Adrenal gland (tissue), 12 donors: ENCODE measurements around the gene STRIP2. TPM values are rescaled to one million over a fixed set of nuclear protein-coding genes. Genes with fewer than 3 reads are reported as not detected.

Experiments used
- DNase-seq, 7 donors: peaks; one replicate each; pipeline ENCODE4 v3.0.0-alpha.2; 2019 to 2020
- H3K27ac ChIP-seq, 5 donors: fragments of 200-600 bp; sonication (generic) in 4 of 5; 1 replicate in 3 of 5; 2 replicates in 2 of 5; pipeline versions ENCODE4 v1.5.1 to v1.8.0; 2016 to 2020; ENCODE audit warnings: mild to moderate bottlenecking in 1 of 5
- H3K27me3 ChIP-seq: fragments of 200-600 bp; 2 replicates; pipeline ENCODE4 v1.8.0; 2021
- H3K36me3 ChIP-seq, 2 donors: fragments of 200-600 bp; replicated peaks in 1 of 2; 1 replicate in 1 of 2; 2 replicates in 1 of 2; pipeline versions ENCODE4 v1.5.1 to v1.8.0; 2018 to 2022
- H3K4me1 ChIP-seq, 2 donors: fragments of 200-600 bp; replicated peaks in 1 of 2; 1 replicate in 1 of 2; 2 replicates in 1 of 2; pipeline versions ENCODE4 v1.5.1 to v1.8.0; 2018 to 2021
- H3K4me3 ChIP-seq, 4 donors: fragments of 200-600 bp; sonication (generic) in 3 of 4; one replicate each; pipeline ENCODE4 v1.5.1; 2016 to 2018
- H3K9me3 ChIP-seq, 3 donors: fragments of 200-600 bp; sonication (generic) in 1 of 3; replicated peaks in 1 of 3; 1 replicate in 2 of 3; 2 replicates in 1 of 3; pipeline versions ENCODE4 v1.5.1 to v1.8.0; 2016 to 2021
- POLR2A ChIP-seq, 2 donors: fragments of 450-650 bp; IDR thresholded peaks; one replicate each; pipeline ENCODE4 v1.6.1; 2017; ENCODE audit warnings: antibody characterized with exemption in 2 of 2, mild to moderate bottlenecking in 2 of 2, moderate library complexity in 1 of 2
- WGBS, 4 donors: extraction: QIAGEN DNeasy Blood & Tissue Kit in 2 of 4; methylation state at CpG; one replicate each; pipeline versions ENCODE4 v1.1.5 to v1.1.7; 2013 to 2017; 5-methylcytosine and 5-hydroxymethylcytosine counted together
- intact Hi-C, 2 donors: fragments of 100-400 bp; cut with DNase I; formaldehyde crosslinking; loops; one replicate each; pipeline versions ENCODE4 v1.14.1 to v1.15.0; 2022 to 2023
- polyA plus RNA-seq, 3 donors: library from polyadenylated mRNA; stranded (reverse); fragments of 200-250 nt in 2 of 3; fragments of 350-450 nt in 1 of 3; fragmentation: Illumina TruSeq in 1 of 3; extraction: RNeasy Lipid Tissue Mini Kit (QIAGEN cat#74804) in 1 of 3; gene quantifications; one replicate each; pipeline ENCODE4 v1.2.3, GENCODE V29; 2013 to 2014
- total RNA-seq, 9 donors: library from RNA; depleted of rRNA in 4 of 9; stranded (reverse); fragments of >200 nt in 4 of 9; fragments of 120-200 nt in 1 of 9; fragmentation: NEBNext Ultra II Directional in 1 of 9; extraction: Animal tissue kit (Norgen Biotek cat#: 25700) in 1 of 9; gene quantifications; one replicate each; pipeline versions ENCODE4 v1.1.0 to v1.2.4, GENCODE V29; 2013 to 2023
- TF ChIP-seq, protein P1 (sequence below), 6 experiments: fragments of 450-650 bp in 4 of 6; fragments of 200-600 bp in 2 of 6; sonication (generic) in 1 of 6; IDR thresholded peaks; 1 replicate in 5 of 6; 2 replicates in 1 of 6; pipeline versions ENCODE4 v1.5.1 to v1.8.0; 2016 to 2021; ENCODE audit warnings: antibody characterized with exemption in 6 of 6, mild to moderate bottlenecking in 2 of 6, moderate library complexity in 1 of 6
- donor health status: healthy with polysubstance abuse.
- donor health status: Bipolar disorder and iron deficiency.
- donor health status: DM: yes; HTN: yes; CAD: no.
- donor health status: DM: no; HTN: no; CAD: no.
- donor health status: DM: no; HTN: no; CAD: no.
- donor health status: DM: yes; HTN: yes; CAD: no.

Gene STRIP2
- total and polyA plus RNA-seq, 12 donors = 0.67 to 10.1 (median 3.7) TPM

DNA sequence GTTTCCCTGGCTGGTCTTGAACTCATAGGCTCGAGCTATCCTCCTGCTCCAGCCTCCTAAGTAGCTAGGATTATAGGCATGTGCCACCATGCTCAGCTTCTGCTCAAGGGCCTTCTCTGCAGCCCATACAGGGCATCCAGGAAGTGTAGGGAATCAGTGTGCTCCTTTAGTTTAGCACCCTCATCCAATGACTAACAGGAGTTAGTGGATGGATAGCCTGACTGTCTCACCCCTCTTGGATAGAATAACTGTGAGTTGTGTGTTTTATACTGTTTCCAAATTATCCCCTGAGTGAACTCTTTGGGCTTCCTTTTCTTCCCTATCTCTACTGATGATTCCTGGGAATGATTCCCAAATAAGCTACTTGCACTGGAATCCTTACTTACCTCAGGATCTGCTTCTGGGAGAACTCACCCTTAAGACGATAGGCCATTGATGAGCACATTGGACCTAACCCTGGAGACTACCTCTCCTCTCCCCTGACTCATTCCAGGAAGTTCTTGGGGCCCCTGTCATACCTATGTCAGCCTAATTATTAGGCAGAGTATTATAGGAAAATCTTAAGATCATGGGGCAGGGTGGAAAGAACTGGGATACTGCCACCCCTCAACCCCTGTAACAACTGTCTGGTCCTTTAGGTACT lies 18.5 kb downstream of the STRIP2 start:
- Histone ChIP-seq H3K27me3 (no peaks in the 10 kb centered on the region), H3K9me3 (peaks cover 0 to 7% (median 0%) of the 10 kb centered on the region in 3 donors), H3K4me1 (no peaks in the 10 kb centered on the region), H3K36me3 (no peaks in the 10 kb centered on the region), H3K4me3 (no peak overlapping the region), H3K27ac (no peak overlapping the region)
- TF ChIP-seq, protein P1, sequence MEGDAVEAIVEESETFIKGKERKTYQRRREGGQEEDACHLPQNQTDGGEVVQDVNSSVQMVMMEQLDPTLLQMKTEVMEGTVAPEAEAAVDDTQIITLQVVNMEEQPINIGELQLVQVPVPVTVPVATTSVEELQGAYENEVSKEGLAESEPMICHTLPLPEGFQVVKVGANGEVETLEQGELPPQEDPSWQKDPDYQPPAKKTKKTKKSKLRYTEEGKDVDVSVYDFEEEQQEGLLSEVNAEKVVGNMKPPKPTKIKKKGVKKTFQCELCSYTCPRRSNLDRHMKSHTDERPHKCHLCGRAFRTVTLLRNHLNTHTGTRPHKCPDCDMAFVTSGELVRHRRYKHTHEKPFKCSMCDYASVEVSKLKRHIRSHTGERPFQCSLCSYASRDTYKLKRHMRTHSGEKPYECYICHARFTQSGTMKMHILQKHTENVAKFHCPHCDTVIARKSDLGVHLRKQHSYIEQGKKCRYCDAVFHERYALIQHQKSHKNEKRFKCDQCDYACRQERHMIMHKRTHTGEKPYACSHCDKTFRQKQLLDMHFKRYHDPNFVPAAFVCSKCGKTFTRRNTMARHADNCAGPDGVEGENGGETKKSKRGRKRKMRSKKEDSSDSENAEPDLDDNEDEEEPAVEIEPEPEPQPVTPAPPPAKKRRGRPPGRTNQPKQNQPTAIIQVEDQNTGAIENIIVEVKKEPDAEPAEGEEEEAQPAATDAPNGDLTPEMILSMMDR (IDR thresholded peaks at IDR 0.05) = no peak
- 81 to 90% (median 85%) methylated on average over 2 of the region's 2 CpGs for WGBS, 4 donors
- intact Hi-C loops = no loop called here
- DNase-seq = no peak

DNA sequence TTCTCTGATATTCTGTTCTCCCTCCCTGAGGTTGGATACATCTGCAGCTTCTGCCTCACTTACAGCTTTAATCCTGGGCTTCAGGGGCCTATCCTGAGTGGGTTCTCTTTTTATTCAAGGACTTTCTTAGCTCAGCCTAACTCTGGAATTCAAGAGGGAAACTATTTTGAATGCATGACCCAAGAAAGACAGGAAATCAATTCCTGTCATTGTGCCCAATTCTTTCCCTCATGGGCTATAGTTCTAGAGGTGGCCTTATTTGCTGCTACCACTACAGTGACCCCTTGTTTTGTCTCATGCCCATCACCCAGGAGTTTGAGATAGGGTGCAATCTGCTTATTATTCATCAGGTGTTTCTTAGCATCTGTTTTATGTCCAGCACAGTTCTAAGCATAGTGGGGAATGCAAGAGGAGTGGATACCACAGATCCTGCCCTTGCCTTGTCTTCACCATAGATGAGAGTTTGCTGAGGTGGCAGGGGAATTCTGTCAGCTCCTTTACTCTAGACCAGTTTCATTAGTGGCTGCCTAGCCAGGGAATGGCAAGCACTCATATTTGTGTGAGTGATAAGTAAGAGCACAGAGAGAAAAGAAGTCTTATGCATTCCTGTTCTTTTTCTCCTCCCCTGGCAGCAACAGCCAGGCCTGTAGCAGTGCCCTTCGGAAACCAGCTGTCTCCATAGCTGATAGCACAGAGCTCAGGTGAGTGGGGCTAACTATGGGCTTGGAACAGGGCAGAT lies 19.4 kb downstream of the STRIP2 start:
- no peak overlapping the region for H3K4me3 ChIP-seq
- DNase-seq = no peak
- no peaks in the 10 kb centered on the region for H3K36me3 ChIP-seq
- no peak overlapping the region for H3K27ac ChIP-seq
- intact Hi-C loops = no loop called here
- WGBS, 4 donors = 97 to 100% (median 100%) methylated on average over 1 of the region's 1 CpG
- H3K27me3 ChIP-seq = no peaks in the 10 kb centered on the region
- no peaks in the 10 kb centered on the region for H3K4me1 ChIP-seq
- H3K9me3 ChIP-seq = peaks cover 0 to 4% (median 0%) of the 10 kb centered on the region in 3 donors
- TF ChIP-seq, protein P1 (IDR thresholded peaks at IDR 0.05) = no peak
- no peak for TF ChIP-seq POLR2A (IDR thresholded peaks at IDR 0.05)

DNA sequence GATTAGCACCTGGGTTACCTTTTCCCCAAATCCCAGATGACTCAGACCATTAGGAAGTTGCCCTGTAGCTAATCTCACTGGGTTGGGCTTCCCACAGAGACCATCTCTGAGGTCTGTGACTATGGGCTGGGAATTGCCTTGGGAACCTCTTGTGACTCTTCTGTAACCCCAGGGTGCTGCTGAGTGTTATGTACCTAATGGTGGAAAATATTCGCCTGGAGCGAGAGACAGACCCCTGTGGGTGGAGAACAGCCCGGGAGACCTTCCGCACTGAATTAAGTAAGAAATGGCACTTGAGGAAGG lies 20.0 kb downstream of the STRIP2 start:
- Histone ChIP-seq H3K9me3 (no peaks in the 10 kb centered on the region), H3K27ac (no peak overlapping the region), H3K36me3 (no peaks in the 10 kb centered on the region), H3K27me3 (no peaks in the 10 kb centered on the region), H3K4me3 (no peak overlapping the region), H3K4me1 (no peaks in the 10 kb centered on the region)
- TF ChIP-seq, protein P1 (IDR thresholded peaks at IDR 0.05) = no peak
- TF ChIP-seq POLR2A (IDR thresholded peaks at IDR 0.05) = no peak
- DNase-seq = no peak
- intact Hi-C loops = no loop called here
- 94 to 100% (median 98%) methylated on average over 4 of the region's 4 CpGs for WGBS, 4 donors

DNA sequence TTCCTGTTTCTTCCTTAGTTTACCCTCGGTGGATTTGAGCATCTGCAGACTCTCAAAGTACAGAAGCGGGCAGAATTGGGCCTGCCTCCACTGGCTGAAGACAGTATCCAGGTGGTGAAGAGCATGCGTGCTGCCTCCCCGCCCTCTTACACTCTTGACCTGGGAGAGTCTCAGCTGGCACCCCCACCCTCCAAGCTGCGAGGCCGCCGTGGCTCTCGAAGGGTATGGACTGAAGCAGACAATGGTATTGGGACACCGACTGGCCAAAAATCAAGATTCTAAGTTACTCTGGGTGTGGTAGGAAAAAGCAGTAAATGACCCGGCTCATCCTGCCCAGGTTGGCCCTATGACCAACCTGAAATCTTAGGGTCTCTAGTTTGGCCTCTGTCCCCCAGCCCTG lies 22.2 kb downstream of the STRIP2 start:
- no peak for DNase-seq
- H3K4me1 ChIP-seq = no peaks in the 10 kb centered on the region
- TF ChIP-seq, protein P1 (IDR thresholded peaks at IDR 0.05) = no peak
- TF ChIP-seq POLR2A (IDR thresholded peaks at IDR 0.05) = no peak
- H3K9me3 ChIP-seq = no peaks in the 10 kb centered on the region
- H3K27me3 ChIP-seq = no peaks in the 10 kb centered on the region
- no peaks in the 10 kb centered on the region for H3K36me3 ChIP-seq
- 93 to 98% (median 95%) methylated on average over 10 of the region's 10 CpGs for WGBS, 4 donors
- H3K4me3 ChIP-seq = no peak overlapping the region
- H3K27ac ChIP-seq = no peak overlapping the region
- intact Hi-C loops = no loop called here
